GM21825 (cell line): Measurements from ENCODE around the gene CCDC83.

Experiments
- ATAC-seq: cut with Tn5 transposase; IDR thresholded peaks from one replicate; pipeline ENCODE4 v1.9.1; 2021; ENCODE audit warnings: mild to moderate bottlenecking, moderate library complexity; ENCODE audit not compliant: unreplicated experiment

The CCDC83 gene

GRCh38 chr11:85855341-85855656, at the start of gene CCDC83:
Gene CCDC83, plus strand, starts transcription at chr11:85855383. Its CDS starts 9,741 bp downstream, at chr11:85865124.
- no peak for ATAC-seq

- no peak for ATAC-seq
Measured at GRCh38 chr11:85805387-85805786, 49.8 kb upstream of the CCDC83 start.

GRCh38 chr11:85806016-85806415, 49.2 kb upstream of the CCDC83 start:
- no peak for ATAC-seq

GRCh38 chr11:85806876-85807275, 48.3 kb upstream of the CCDC83 start:
- ATAC-seq: no peak

GRCh38 chr11:85809191-85809590, 46.0 kb upstream of the CCDC83 start:
- no peak for ATAC-seq

GRCh38 chr11:85809863-85810262, 45.3 kb upstream of the CCDC83 start:
- no peak for ATAC-seq

GRCh38 chr11:85810521-85810870, 44.7 kb upstream of the CCDC83 start:
- no peak for ATAC-seq

GRCh38 chr11:85810871-85811611, 44.1 kb upstream of the CCDC83 start, which contains the start of gene SYTL2:
Gene SYTL2, minus strand, starts transcription at chr11:85811141. Its CDS starts 53,416 bp downstream, at chr11:85757725.
- peak; percentile 86 for ATAC-seq

- no peak for ATAC-seq
Measured at GRCh38 chr11:85811624-85812023, 43.6 kb upstream of the CCDC83 start.

- ATAC-seq: no peak
Measured at GRCh38 chr11:85813721-85814120, 41.5 kb upstream of the CCDC83 start.

GRCh38 chr11:85815186-85815931, 39.8 kb upstream of the CCDC83 start:
- ATAC-seq: no peak

- no peak for ATAC-seq
Measured at GRCh38 chr11:85819441-85819840, 35.7 kb upstream of the CCDC83 start.

GRCh38 chr11:85821636-85822035, 33.5 kb upstream of the CCDC83 start:
- no peak for ATAC-seq

GRCh38 chr11:85822814-85823213, 32.4 kb upstream of the CCDC83 start:
- no peak for ATAC-seq

- ATAC-seq: no peak
Measured at GRCh38 chr11:85823816-85824215, 31.4 kb upstream of the CCDC83 start.

GRCh38 chr11:85825616-85826015, 29.6 kb upstream of the CCDC83 start:
- no peak for ATAC-seq

- no peak for ATAC-seq
Measured at GRCh38 chr11:85826116-85826855, 28.9 kb upstream of the CCDC83 start.

- no peak for ATAC-seq
Measured at GRCh38 chr11:85827748-85828639, 27.2 kb upstream of the CCDC83 start.

- ATAC-seq: no peak
Measured at GRCh38 chr11:85828640-85828978, 26.6 kb upstream of the CCDC83 start.

GRCh38 chr11:85829172-85829571, 26.0 kb upstream of the CCDC83 start:
- no peak for ATAC-seq

- ATAC-seq: no peak
Measured at GRCh38 chr11:85831050-85831449, 24.1 kb upstream of the CCDC83 start.
